K562 (cell line): ENCODE data around the gene TRANK1. TPM values are rescaled to one million over a fixed set of nuclear protein-coding genes. Genes with fewer than 3 reads are reported as not detected.

Experiments
- ATF7 ChIP-seq: fragments of 450-650 bp; IDR thresholded peaks from 2 replicates; pipeline ENCODE4 v1.7.1; 2014; ENCODE audit warnings: mild to moderate bottlenecking, moderate library complexity
- CBX3 ChIP-seq, 2 experiments: IDR thresholded peaks; 1 replicate in 1 of 2; 2 replicates in 1 of 2; pipeline ENCODE4 v1.6.1; 2012; ENCODE audit warnings: inconsistent platforms in 2 of 2, low read length in 2 of 2, borderline replicate concordance in 1 of 2, control low read depth in 1 of 2
- CREBBP ChIP-seq: IDR thresholded peaks from one replicate; pipeline ENCODE4 v1.6.1; 2012; ENCODE audit warnings: low read depth, mild to moderate bottlenecking, control low read depth, inconsistent platforms, low read length
- CTCF ChIP-seq, 3 experiments: IDR thresholded peaks in 2 of 3; conservative IDR thresholded peaks in 1 of 3; 2 replicates each; pipeline ENCODE4 v1.5.1; 2011 to 2012; ENCODE audit warnings: low read length in 3 of 3, mild to moderate bottlenecking in 3 of 3, control low read depth in 2 of 3, improper control_type of control experiment in 1 of 3, inconsistent platforms in 1 of 3, low read depth in 1 of 3, mixed read lengths in 1 of 3, moderate library complexity in 1 of 3; ENCODE audit not compliant: insufficient read depth in 2 of 3
- EZH2 ChIP-seq: IDR thresholded peaks from 2 replicates; pipeline ENCODE4 v1.6.1; 2012; ENCODE audit warnings: low read depth, mild to moderate bottlenecking, inconsistent platforms, low read length, borderline replicate concordance
- IRF2 ChIP-seq: sonication (generic); formaldehyde crosslinking; IDR thresholded peaks from 2 replicates; pipeline ENCODE4 v1.8.1; 2022; ENCODE audit warnings: mild to moderate bottlenecking, missing genetic modification reagents
- KDM2B ChIP-seq: fragments of 250-450 bp; sonication (Bioruptor Pico); IDR thresholded peaks from 2 replicates; pipeline ENCODE4 v1.8.0; 2021; ENCODE audit warnings: mild to moderate bottlenecking, moderate library complexity
- NEUROD1 ChIP-seq: fragments of 150-350 bp; IDR thresholded peaks from 2 replicates; pipeline ENCODE4 v1.6.1; 2014; ENCODE audit warnings: borderline replicate concordance, low read length, low read depth; ENCODE audit not compliant: partially characterized antibody
- NR2C1 ChIP-seq, 2 experiments: fragments of 450-650 bp; IDR thresholded peaks; 2 replicates each; pipeline ENCODE4 v1.6.1; 2017; ENCODE audit warnings: mild to moderate bottlenecking in 2 of 2, antibody characterized with exemption in 1 of 2, inconsistent platforms in 1 of 2, missing compliant biosample characterization in 1 of 2, missing genetic modification characterization in 1 of 2
- ZNF184 ChIP-seq: sonication (generic); formaldehyde crosslinking; IDR thresholded peaks from 2 replicates; pipeline ENCODE4 v1.5.0; 2020; ENCODE audit warnings: missing genetic modification reagents
- ZNF212 ChIP-seq: fragments of 450-650 bp; formaldehyde crosslinking; IDR thresholded peaks from 2 replicates; pipeline ENCODE4 v1.4.0; 2020; ENCODE audit warnings: mild to moderate bottlenecking
- ZNF282 ChIP-seq: sonication (generic); formaldehyde crosslinking; IDR thresholded peaks from 2 replicates; pipeline ENCODE4 v1.8.1; 2023; ENCODE audit warnings: missing genetic modification reagents
- ZNF518B ChIP-seq: fragments of 250-450 bp; sonication (Bioruptor Pico); IDR thresholded peaks from 2 replicates; pipeline ENCODE4 v1.5.0; 2021; ENCODE audit warnings: mild to moderate bottlenecking, moderate library complexity
- polyA plus RNA-seq, 8 experiments: library from polyadenylated mRNA; depleted of rRNA in 4 of 8; stranded (reverse) in 5 of 8; unstranded in 3 of 8; fragments of >200 nt; fragmentation: Nextera tagmentation in 2 of 8; fragmentation: Illumina TruSeq in 1 of 8; extraction: Ambion mirVana in 2 of 8; extraction: Trizol in 1 of 8; gene quantifications; 2 replicates each; pipeline versions ENCODE4 v1.2.1 to v1.2.3, GENCODE V29; 2011 to 2014; ENCODE audit warnings: inconsistent platforms in 1 of 8, missing spikeins in 1 of 8
- total RNA-seq, 7 experiments: library from RNA; depleted of rRNA in 6 of 7; stranded (reverse); fragments of >200 nt in 6 of 7; fragmentation: Illumina TruSeq in 2 of 7; extraction: Trizol in 2 of 7; gene quantifications; 2 replicates each; pipeline versions ENCODE4 v1.2.1 to v1.2.3, GENCODE V29; 2011 to 2021; ENCODE audit warnings: low replicate concordance in 1 of 7
- TF ChIP-seq, protein P1 (sequence below): fragments of 450-650 bp; formaldehyde crosslinking; IDR thresholded peaks from 2 replicates; pipeline ENCODE4 v1.4.0; 2020; ENCODE audit warnings: mild to moderate bottlenecking
- TF ChIP-seq, protein P2 (sequence below): fragments of 450-650 bp; IDR thresholded peaks from 2 replicates; pipeline ENCODE4 v1.6.1; 2018; ENCODE audit warnings: mild to moderate bottlenecking, low read depth; ENCODE audit not compliant: partially characterized antibody
- TF ChIP-seq, protein P3 (sequence below): fragments of 150-350 bp; conservative IDR thresholded peaks from 2 replicates; pipeline ENCODE4 v1.6.1; 2014; ENCODE audit warnings: low read length

The TRANK1 gene
- total and polyA plus RNA-seq, 9 of the 15 experiments (the other 6 are each of a cell fraction or from before 2014, with no cell fraction given): 0.41 to 5.3 (median 2.1) TPM

DNA sequence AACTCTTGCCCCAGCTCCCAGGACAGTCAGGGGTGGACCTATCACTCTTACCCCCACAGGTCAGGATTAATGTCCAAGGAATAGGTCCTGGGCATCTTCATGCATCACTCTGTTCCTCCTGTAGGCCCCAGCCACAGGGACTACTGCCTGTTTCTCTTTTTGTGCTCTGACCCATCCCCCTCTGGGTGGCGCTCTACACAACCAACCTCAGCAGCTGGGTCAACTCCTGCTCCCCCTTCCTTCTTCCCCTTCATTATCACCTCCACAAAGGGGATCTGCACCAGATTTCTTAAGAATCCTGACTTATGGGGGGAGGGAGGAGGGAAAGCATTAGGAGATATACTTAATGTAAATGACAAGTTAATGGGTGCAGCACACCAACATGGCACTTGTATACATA is 12.2 kb upstream of the TRANK1 start (continued):
- peak; percentile 69 to 81 (median 72) for TF ChIP-seq CTCF (IDR thresholded peaks at IDR 0.05 in 2 of 3, conservative IDR thresholded peaks at IDR 0.05 in 1 of 3; ENCODE audit: insufficient read depth in 2 of 3, low read depth in 1 of 3, low read length in 3 of 3)
- TF ChIP-seq ZNF184: no peak
- TF ChIP-seq NEUROD1: no peak
- TF ChIP-seq, protein P1, sequence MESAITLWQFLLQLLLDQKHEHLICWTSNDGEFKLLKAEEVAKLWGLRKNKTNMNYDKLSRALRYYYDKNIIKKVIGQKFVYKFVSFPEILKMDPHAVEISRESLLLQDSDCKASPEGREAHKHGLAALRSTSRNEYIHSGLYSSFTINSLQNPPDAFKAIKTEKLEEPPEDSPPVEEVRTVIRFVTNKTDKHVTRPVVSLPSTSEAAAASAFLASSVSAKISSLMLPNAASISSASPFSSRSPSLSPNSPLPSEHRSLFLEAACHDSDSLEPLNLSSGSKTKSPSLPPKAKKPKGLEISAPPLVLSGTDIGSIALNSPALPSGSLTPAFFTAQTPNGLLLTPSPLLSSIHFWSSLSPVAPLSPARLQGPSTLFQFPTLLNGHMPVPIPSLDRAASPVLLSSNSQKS (CRISPR knock-in tag): no peak
- TF ChIP-seq ZNF518B (CRISPR knock-in tag): no peak
- peak in 1 of 2 experiments; percentile 57; a peak in 1 of 3 replicates for TF ChIP-seq CBX3 (IDR thresholded peaks at IDR 0.05; ENCODE audit: borderline replicate concordance in 1 of 2, low read length in 2 of 2)
- TF ChIP-seq CREBBP: no peak
- no peak for TF ChIP-seq ZNF282 (CRISPR knock-in tag)
- no peak for TF ChIP-seq ZNF212 (CRISPR knock-in tag)
- TF ChIP-seq, protein P2, sequence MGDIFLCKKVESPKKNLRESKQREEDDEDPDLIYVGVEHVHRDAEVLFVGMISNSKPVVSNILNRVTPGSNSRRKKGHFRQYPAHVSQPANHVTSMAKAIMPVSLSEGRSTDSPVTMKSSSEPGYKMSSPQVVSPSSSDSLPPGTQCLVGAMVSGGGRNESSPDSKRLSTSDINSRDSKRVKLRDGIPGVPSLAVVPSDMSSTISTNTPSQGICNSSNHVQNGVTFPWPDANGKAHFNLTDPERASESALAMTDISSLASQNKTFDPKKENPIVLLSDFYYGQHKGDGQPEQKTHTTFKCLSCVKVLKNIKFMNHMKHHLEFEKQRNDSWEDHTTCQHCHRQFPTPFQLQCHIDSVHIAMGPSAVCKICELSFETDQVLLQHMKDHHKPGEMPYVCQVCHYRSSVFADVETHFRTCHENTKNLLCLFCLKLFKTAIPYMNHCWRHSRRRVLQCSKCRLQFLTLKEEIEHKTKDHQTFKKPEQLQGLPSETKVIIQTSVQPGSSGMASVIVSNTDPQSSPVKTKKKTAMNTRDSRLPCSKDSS: no peak
- no peak for TF ChIP-seq KDM2B (CRISPR knock-in tag)
- no peak for TF ChIP-seq NR2C1 (IDR thresholded peaks at IDR 0.05)
- peak; percentile 41; the same call in 1 of the 2 replicates for TF ChIP-seq NR2C1 (tag; IDR thresholded peaks at IDR 0.05)
- 0 out of 2 replicates have a peak, but pooled peaks have one; percentile 14 for TF ChIP-seq ATF7
- TF ChIP-seq EZH2: no peak
- TF ChIP-seq IRF2 (CRISPR knock-in tag): no peak
- TF ChIP-seq, protein P3, sequence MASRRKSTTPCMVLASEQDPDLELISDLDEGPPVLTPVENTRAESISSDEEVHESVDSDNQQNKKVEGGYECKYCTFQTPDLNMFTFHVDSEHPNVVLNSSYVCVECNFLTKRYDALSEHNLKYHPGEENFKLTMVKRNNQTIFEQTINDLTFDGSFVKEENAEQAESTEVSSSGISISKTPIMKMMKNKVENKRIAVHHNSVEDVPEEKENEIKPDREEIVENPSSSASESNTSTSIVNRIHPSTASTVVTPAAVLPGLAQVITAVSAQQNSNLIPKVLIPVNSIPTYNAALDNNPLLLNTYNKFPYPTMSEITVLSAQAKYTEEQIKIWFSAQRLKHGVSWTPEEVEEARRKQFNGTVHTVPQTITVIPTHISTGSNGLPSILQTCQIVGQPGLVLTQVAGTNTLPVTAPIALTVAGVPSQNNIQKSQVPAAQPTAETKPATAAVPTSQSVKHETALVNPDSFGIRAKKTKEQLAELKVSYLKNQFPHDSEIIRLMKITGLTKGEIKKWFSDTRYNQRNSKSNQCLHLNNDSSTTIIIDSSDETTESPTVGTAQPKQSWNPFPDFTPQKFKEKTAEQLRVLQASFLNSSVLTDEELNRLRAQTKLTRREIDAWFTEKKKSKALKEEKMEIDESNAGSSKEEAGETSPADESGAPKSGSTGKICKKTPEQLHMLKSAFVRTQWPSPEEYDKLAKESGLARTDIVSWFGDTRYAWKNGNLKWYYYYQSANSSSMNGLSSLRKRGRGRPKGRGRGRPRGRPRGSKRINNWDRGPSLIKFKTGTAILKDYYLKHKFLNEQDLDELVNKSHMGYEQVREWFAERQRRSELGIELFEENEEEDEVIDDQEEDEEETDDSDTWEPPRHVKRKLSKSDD: no peak
